Measurements from ENCODE around the gene WWOX.
A peak's percentile ranks its signal among the peaks of the same experiment; 100 is the strongest.

Gene WWOX

GRCh38 chr16:78105517-78105916, 6.1 kb downstream of the WWOX start:
- no peak for DNase-seq (ENCODE audit: low spot score)

GRCh38 chr16:78106686-78107085, 7.2 kb downstream of the WWOX start:
- DNase-seq (ENCODE audit: low spot score), result no peak

GRCh38 chr16:78108451-78108850, 9.0 kb downstream of the WWOX start:
- DNase-seq (ENCODE audit: low spot score), result no peak

DNA sequence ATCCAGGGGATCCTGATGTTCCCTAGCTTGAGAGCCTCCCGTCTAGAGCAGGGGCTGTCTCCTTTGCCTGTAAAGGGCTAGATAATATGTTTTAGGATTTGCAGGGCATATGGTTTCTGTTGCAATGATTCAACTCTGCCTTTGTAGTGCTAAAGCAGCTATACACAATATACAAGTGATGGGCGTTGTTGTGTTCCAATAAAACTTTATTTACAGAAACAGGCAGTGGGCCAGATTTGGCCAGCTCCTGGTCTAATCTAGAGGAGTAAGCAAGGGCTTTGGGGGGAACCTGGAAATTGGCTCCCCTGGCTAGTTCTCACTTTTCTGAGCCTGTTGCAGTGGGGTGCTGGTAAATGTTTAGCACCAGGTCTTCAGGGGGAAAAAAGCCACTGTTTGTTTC, 13.8 kb downstream of the WWOX start:
- no peak for DNase-seq (ENCODE audit: low spot score)

DNA sequence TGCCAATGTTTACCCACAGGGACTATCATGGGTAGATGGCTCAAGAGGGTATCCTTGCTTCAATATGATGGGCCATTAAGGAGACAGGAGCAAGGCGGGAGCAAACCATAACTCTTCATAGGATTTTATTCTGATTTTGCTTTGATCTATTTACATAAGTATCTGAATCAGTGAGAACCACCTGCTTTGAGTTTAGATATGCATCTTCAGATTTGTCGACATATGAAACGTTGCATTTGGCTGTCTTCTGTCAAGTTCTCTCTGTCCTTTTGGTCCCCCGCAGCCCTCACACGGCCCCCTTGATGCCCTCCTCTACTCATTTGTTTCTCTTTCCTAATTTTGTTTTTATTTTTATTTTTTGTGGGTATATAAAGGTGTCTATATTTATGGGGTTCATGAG, 16.2 kb downstream of the WWOX start:
- DNase-seq (ENCODE audit: low spot score), result no peak

DNA sequence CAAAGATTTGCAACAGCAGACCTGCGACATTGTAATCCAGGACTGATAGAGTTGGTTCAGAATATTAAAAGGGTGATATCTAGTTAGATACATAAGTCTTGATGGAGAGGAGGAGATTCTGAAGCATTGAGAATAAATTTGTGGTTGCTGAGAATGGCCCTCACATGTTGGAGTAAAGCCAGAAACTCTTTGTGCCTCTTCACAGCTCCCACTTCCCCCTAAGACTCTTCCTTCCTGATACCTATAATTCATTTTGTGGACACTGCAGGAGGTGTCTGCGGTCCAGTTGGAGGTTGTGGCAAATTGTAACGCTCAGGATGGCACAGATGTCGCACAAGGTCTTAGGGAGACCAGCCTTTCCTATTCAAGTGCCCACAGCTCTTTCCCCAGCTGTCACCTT, 17.5 kb downstream of the WWOX start:
- no peak for DNase-seq (ENCODE audit: low spot score)

GRCh38 chr16:78117391-78117790, 17.9 kb downstream of the WWOX start:
- no peak for DNase-seq (ENCODE audit: low spot score)

DNA sequence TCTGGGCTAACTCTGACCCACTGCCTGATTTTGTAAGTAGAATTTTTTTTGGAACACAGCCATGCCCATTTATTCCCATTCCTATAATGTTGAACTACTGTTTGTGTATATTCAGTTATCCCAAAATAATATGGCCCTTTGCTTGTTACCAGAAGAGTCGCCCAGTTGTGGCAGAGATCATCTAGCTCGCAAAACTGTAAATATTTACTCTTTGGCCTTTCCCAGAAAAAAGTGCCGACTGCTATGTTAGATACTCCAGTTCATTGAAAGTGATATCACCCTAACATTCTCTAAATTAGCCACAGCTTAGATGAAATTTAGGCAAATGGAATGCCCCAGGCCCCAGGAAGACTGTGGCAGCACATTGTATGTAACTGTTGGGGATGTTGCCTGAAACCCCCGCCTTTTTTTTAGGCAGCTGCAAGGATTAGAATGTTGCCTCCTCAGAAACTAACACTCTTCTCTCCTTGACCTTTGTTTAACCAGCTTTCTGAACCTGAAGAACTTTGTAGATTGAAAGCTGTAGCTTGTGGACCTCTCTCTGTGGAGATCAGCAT, 19.1 kb downstream of the WWOX start:
- no peak for DNase-seq (ENCODE audit: low spot score)

- DNase-seq (ENCODE audit: low spot score), result peak; percentile 37
These were observed 23.4 kb downstream of the WWOX start for GRCh38 chr16:78122774-78123315.

- DNase-seq (ENCODE audit: low spot score), result no peak
These were observed 25.8 kb downstream of the WWOX start for GRCh38 chr16:78125112-78125844.

DNA sequence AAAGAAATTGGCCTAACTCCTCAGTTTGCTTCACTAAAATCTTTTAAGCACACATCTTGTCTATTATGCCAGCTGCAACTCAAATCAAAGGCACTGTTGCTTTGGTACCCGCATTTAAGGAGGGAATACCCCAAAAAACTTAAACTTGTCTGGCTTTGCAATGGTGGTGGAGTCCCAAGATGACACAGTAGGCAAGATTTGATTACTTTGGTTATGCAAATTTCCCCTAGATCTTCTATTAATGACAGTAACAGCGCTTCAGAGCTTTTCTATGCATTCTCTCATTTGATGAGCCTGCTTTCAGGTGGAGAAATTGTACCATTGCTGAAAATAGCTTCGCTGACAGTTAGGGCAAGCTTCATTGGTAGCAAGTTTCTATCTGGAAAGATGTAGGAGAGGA, 27.2 kb downstream of the WWOX start:
- no peak for DNase-seq (ENCODE audit: low spot score)

- DNase-seq (ENCODE audit: low spot score), result no peak
These were observed 27.7 kb downstream of the WWOX start for GRCh38 chr16:78127130-78127529.

DNA sequence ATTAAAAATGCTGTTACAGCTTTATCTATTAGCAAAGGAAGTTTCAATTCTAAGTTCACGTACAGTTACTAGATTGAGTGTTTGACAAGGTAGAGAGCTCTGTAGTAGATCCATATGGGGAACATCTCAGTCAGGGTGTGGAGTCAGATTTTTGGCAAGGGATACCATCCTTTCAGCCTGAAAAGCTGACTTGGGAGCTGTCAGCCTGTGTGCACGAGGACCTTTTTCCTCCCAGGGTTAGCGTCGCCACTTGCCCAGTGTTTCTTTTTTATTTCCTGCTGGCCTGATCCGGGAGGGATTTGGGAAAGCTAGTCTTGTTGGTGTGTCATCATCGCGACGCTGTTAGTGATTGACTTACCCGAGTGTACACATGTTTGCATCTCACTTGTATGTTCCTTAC, 29.5 kb downstream of the WWOX start:
- DNase-seq (ENCODE audit: low spot score), result no peak

DNA sequence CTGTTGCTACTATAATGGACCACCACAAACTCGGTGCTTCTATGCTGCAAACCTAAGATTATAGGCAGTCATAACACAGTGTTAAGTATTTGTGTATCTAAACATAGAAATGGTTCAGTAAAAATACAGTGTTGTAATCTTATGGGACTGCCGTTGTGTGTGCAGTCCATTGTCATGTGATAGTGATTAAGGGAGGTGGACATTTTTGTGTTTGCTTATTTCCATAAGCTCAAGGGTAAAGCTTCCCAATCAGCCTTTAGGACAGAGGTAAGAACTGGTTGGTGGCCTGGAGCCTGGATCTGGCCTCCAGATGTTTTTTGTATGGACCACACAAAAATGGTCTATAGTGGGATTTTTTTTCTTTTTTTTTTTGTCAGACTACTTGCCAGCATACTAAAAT, 29.9 kb downstream of the WWOX start:
- no peak for DNase-seq (ENCODE audit: low spot score)

GRCh38 chr16:78130083-78130608, 30.7 kb downstream of the WWOX start:
- no peak for DNase-seq (ENCODE audit: low spot score)

DNA sequence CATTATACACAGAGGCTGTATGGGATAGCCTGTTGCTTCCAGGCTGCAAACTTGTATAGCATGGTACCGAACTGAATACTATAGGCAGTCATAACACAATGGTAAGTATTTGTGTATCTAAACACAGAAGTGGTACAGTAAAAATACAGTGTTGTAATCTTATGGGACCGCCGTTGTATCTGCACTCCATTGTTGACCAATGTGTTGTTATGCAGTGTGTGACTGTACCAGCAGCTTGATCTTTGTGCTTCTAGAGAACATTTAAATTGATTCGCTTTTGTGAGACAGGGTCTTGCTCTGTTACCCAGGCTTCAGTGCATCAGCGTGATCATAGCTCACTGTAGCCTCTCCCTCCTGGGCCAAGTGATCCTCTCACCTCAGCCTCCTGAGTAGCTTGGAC, 31.5 kb downstream of the WWOX start:
- no peak for DNase-seq (ENCODE audit: low spot score)

DNA sequence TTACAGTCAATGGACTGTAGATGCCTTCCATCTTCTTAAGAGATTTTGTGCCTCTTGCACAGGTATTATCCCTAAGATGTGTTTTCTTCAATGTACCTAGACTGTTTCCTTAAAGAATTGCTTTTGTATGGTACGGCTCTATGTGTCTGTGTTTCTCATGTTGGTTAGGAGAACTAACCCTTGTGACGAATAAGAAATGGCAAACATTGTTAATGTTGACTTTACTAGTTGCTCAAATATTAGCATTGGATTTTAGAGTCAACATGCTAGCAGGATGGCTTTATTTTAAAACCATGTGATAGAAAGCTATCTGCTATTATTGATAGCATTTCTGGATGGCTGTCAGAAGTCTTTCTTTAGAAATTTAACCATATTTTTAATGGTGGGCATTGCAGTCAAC, 34.5 kb downstream of the WWOX start:
- DNase-seq (ENCODE audit: low spot score), result no peak

DNA sequence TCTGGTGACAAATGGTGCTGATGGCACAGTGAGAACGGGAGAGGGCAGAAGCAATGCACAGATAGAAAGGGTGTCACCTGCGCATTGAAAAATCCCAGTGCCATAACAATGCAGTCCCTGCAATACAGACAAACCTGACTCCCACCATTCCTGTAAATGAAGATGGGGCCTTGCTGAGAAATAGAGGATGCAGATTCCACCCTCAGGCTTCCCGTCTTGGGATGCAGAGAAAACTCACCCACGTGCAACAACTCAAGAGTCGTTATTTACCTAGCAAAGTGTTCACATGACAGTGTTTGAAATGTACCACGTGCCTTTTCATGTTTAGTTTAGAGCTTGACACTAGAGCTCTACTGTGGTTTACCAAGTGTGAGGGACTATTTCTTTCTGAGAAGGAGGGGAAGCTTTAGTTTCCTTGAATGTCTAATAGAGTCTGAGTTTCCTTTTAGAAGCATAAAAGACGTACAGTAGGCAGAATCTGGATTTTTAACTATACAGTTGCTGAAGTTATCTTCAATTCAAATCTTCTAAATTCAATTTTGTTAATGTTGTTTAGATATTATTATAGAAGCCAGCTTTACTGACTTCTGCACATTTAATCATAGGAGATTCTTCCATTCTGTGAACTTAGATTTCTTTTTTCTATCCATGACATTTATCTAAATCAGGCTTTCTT, 35.6 kb downstream of the WWOX start:
- no peak for DNase-seq (ENCODE audit: low spot score)

DNA sequence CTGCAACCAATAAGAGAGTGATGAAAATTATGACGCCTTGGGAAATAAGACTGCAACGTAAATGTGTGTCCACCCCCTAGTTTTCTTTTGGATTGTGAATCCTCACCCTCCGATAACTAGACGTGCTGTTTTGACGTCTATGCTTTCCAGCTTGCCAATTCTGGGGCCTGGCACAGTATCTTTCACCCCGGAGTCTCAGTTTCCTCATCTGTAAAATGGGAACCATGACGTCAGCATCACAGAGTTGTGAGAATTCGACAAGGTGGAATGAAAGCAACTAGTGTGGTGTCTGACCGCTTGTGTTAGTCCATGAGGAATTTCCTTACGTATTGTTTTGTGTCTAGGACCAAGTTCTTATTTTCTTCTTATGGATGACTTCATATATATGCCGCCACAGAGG, 37.7 kb downstream of the WWOX start:
- no peak for DNase-seq (ENCODE audit: low spot score)

GRCh38 chr16:78137782-78138616, 38.5 kb downstream of the WWOX start:
- no peak for DNase-seq (ENCODE audit: low spot score)

DNA sequence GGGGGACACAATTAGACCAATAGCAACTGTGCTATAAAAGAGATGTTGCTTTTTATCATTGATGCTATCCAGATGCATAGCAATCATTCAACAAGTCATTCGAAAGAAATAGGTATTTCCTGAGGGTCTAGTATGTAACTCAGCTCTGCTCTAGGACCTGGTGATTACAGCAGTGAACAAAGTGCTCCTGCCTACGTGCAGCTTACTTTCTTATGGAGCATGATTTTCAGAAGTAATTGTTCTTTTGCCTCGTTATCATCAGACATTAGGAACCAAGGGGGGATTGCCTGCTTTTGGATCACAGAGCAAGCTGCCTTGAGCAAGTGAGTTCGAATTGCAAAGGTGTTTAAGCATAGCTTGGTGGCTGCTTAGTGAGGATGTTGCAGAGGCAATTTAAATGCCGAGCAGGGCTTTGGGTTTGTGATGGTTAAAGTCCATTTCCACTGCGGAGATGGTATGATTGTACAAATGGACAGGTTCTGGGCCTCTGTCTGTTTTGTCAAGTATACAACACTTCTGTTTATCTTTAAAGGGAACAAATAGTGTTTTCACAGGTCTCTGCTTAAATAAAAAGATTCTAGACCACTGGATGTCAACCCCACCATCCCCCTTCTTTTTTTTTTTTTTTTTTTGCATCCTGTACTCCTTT, 41.5 kb downstream of the WWOX start:
- no peak for DNase-seq (ENCODE audit: low spot score)

GRCh38 chr16:78142788-78143187, 43.3 kb downstream of the WWOX start:
- DNase-seq (ENCODE audit: low spot score), result no peak
